ENCODE measurements around the gene TMC8. TPM values are rescaled to one million over a fixed set of nuclear protein-coding genes. Genes with fewer than 3 reads are reported as not detected.

Gene TMC8
- polyA plus RNA-seq, 1 donor from 2014 or later = 0.41 TPM

GRCh38 chr17:78095035-78095434 is 35.5 kb upstream of the TMC8 start:
- H3K4me3 ChIP-seq (ENCODE audit: low read length) = no peak overlapping the region
- no peak for TF ChIP-seq TAF1 (IDR thresholded peaks at IDR 0.05; ENCODE audit: low read depth)
- TF ChIP-seq EZH2 (IDR thresholded peaks at IDR 0.05; ENCODE audit: borderline replicate concordance, insufficient read depth, low read length, poor library complexity, severe bottlenecking) = no peak
- TF ChIP-seq MXI1 (conservative IDR thresholded peaks at IDR 0.05; ENCODE audit: poor library complexity, severe bottlenecking) = no peak
- no peak for TF ChIP-seq SMC3 (conservative IDR thresholded peaks at IDR 0.05; ENCODE audit: poor library complexity)
- TF ChIP-seq RAD21 (conservative IDR thresholded peaks at IDR 0.05) = no peak
- TF ChIP-seq CTCF (IDR thresholded peaks at IDR 0.05; ENCODE audit: poor library complexity, severe bottlenecking) = no peak
- no peak for TF ChIP-seq POLR2AphosphoS5 (IDR thresholded peaks at IDR 0.05)
- no peak for TF ChIP-seq REST (IDR thresholded peaks at IDR 0.05; ENCODE audit: borderline replicate concordance)
- no peak for TF ChIP-seq EP300 (conservative IDR thresholded peaks at IDR 0.05; ENCODE audit: poor library complexity, severe bottlenecking)
- H2AFZ ChIP-seq (ENCODE audit: low read depth, low read length) = no peak overlapping the region
- H3F3A ChIP-seq (ENCODE audit: insufficient read depth, low read length, poor library complexity, severe bottlenecking) = no peaks in the 10 kb centered on the region
- H4K20me1 ChIP-seq (ENCODE audit: insufficient read depth) = no peaks in the 10 kb centered on the region
- H3K9ac ChIP-seq (ENCODE audit: low read length) = no peak overlapping the region
- no peaks in the 10 kb centered on the region for H3K79me2 ChIP-seq (replicated peaks; ENCODE audit: insufficient read depth, low read length)
- no peak overlapping the region for H3K4me2 ChIP-seq (ENCODE audit: low read length)
- H3K9me3 ChIP-seq (ENCODE audit: low read length) = no peaks in the 10 kb centered on the region
- no peak overlapping the region for H3K27ac ChIP-seq (ENCODE audit: low read length)
- H3K36me3 ChIP-seq (ENCODE audit: insufficient read depth, low read length) = peaks cover 44% of the 10 kb centered on the region
- H3K27me3 ChIP-seq (ENCODE audit: insufficient read depth, low read depth, low read length) = no peaks in the 10 kb centered on the region
- H3K9me2 ChIP-seq (ENCODE audit: insufficient read depth, low read length) = no peaks in the 10 kb centered on the region

GRCh38 chr17:78096093-78096492 is 34.5 kb upstream of the TMC8 start:
- peaks cover 44% of the 10 kb centered on the region for H3K36me3 ChIP-seq (ENCODE audit: insufficient read depth, low read length)
- H3K4me2 ChIP-seq (ENCODE audit: low read length) = no peak overlapping the region
- H3K27ac ChIP-seq (ENCODE audit: low read length) = no peak overlapping the region

More at GRCh38 chr17:78096093-78096492, 34.5 kb upstream of the TMC8 start:
- Histone ChIP-seq H3F3A (ENCODE audit: insufficient read depth, low read length, poor library complexity, severe bottlenecking) (no peaks in the 10 kb centered on the region), H3K4me3 (ENCODE audit: low read length) (no peak overlapping the region), H4K20me1 (ENCODE audit: insufficient read depth) (no peaks in the 10 kb centered on the region), H3K79me2 (replicated peaks; ENCODE audit: insufficient read depth, low read length) (no peaks in the 10 kb centered on the region), H2AFZ (ENCODE audit: low read depth, low read length) (no peak overlapping the region), H3K9me3 (ENCODE audit: low read length) (no peaks in the 10 kb centered on the region), H3K9me2 (ENCODE audit: insufficient read depth, low read length) (no peaks in the 10 kb centered on the region), H3K9ac (ENCODE audit: low read length) (no peak overlapping the region), H3K27me3 (ENCODE audit: insufficient read depth, low read depth, low read length) (no peaks in the 10 kb centered on the region)
- TF ChIP-seq SMC3 (conservative IDR thresholded peaks at IDR 0.05; ENCODE audit: poor library complexity) = no peak
- no peak for TF ChIP-seq EZH2 (IDR thresholded peaks at IDR 0.05; ENCODE audit: borderline replicate concordance, insufficient read depth, low read length, poor library complexity, severe bottlenecking)
- TF ChIP-seq EP300 (conservative IDR thresholded peaks at IDR 0.05; ENCODE audit: poor library complexity, severe bottlenecking) = no peak
- no peak for TF ChIP-seq RAD21 (conservative IDR thresholded peaks at IDR 0.05)
- no peak for TF ChIP-seq POLR2AphosphoS5 (IDR thresholded peaks at IDR 0.05)
- no peak for TF ChIP-seq CTCF (IDR thresholded peaks at IDR 0.05; ENCODE audit: poor library complexity, severe bottlenecking)
- no peak for TF ChIP-seq MXI1 (conservative IDR thresholded peaks at IDR 0.05; ENCODE audit: poor library complexity, severe bottlenecking)
- TF ChIP-seq REST (IDR thresholded peaks at IDR 0.05; ENCODE audit: borderline replicate concordance) = no peak
- TF ChIP-seq TAF1 (IDR thresholded peaks at IDR 0.05; ENCODE audit: low read depth) = no peak

Data from neural cell (in vitro differentiated cells).